ENCODE results near the gene QPCT.

Gene QPCT

DNA sequence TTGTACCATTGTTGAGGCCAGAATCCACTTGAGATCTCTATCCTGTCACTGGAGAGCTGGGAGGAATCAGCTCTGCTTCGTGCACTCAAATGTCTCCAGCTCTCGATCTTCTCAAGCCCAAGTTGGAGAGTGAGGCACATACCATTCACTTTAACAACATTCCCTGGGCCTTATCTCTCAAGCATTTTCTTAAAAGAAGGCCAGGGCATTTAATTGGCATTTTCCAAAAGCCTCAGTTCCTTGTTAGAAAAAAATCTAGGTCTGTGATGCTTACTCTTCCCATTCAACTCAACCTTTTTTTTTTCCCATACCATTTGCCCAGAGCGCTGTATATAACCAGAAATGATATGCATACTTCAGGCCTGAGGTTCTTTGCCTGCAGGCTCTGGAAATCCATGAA lies 10.1 kb downstream of the QPCT start:
- in situ Hi-C loops (cut with MboI; ENCODE audit: low pct_unique_long_range_greater_than_20kb, low sequenced_read_pairs): no loop called here
- no peak for DNase-seq

DNA sequence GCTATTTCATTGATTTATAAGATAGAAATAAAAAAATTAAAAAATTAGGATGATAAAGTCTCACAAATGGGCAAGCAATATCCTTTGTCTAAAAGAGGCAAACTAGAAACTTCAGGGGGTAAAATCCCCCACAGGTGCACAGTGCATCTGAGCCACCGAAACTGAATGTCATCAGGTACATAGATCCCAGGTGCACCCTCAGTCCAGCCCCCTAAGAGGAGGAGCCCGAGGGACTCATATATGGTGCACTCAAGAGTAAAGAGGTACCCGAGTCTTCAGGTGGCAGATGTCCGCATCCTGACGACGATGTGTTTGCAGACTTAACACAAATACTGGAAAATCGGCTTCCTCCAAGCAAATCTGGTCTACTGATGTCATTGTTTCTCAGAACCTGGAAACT lies 11.3 kb downstream of the QPCT start:
- in situ Hi-C loops (cut with MboI; ENCODE audit: low pct_unique_long_range_greater_than_20kb, low sequenced_read_pairs): no loop called here
- no peak for DNase-seq

DNA sequence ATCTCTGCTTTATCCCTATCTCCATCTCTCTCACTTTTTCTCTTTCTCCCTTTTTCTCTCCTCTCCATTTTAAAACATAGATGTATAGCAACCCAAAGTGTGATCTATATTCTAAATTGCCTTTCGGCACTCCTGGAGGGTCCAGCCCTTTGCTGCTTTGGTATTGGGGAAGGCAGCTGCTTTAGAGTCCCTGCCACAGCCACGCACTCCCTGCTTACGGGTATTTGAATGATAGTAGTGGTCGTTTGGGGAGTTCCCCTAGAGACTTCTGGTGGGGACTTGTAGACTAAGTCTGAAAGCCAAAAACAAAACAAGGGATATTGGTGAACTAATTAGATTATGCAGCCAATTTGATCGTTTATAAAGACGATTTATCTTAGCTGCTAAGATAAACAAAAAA lies 11.9 kb downstream of the QPCT start:
- in situ Hi-C loops (cut with MboI; ENCODE audit: low pct_unique_long_range_greater_than_20kb, low sequenced_read_pairs): no loop called here
- DNase-seq: no peak

DNA sequence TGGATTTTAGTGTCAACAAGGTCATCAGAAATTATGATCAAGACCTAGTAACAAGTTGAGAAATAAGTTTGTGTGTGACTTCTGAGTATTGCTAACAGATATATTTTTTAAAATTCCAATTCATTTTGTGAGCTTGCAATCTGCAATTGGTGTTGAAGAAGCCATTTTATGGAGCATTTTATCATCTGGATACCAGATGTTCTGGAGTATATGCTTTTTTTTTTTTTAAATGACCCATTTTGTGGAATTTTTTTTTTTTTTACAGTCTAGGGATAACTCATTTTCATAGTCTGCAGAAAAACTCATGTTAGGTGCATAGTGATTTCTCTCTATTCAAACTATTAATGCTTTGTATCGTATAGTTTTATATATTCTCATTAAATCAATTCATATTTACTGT lies 12.6 kb downstream of the QPCT start:
- no peak for DNase-seq
- in situ Hi-C loops (cut with MboI; ENCODE audit: low pct_unique_long_range_greater_than_20kb, low sequenced_read_pairs): no loop called here

DNA sequence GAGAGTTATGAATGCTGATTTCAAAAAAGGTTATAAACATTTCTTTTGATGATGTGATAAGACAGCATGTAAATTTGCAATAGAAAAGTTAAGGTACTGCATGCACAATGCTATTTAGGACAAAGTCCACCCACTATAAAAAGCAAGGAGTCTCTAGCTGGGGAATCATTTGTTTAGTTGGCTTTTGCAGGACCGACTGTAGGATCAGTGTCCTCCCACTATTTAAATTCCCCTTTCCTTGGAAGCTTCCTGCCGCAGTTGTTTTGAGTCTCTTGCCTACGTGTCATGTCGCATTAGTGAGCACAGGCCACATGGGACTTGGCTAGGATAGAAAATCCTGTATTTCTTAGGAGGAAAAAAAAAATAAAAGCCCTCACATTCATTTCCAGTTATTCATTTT lies 13.1 kb downstream of the QPCT start:
- in situ Hi-C loops (cut with MboI; ENCODE audit: low pct_unique_long_range_greater_than_20kb, low sequenced_read_pairs): no loop called here

DNA sequence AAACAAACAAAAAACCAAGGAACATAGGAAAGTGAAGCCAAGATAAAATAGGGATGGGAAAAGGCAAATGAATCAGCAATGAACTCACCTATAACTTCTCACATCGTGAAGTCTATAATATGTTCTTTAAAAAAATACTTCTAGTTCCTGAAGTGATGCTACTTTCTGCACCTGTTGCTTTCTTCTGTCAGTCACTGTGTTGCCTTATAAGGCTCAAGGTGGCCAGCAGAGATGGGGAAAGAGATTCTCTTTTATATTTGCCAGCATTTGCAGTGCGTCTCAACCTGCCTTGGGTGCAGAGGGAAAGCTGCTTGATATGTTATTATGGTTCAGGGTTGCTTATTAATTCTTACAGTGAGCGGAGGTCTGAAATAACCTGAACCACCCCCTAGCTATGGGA lies 14.0 kb downstream of the QPCT start:
- no peak for DNase-seq
- in situ Hi-C loops (cut with MboI; ENCODE audit: low pct_unique_long_range_greater_than_20kb, low sequenced_read_pairs): no loop called here

More for the DNA sequence above, 13.1 kb downstream of the QPCT start:
- no peak for DNase-seq

DNA sequence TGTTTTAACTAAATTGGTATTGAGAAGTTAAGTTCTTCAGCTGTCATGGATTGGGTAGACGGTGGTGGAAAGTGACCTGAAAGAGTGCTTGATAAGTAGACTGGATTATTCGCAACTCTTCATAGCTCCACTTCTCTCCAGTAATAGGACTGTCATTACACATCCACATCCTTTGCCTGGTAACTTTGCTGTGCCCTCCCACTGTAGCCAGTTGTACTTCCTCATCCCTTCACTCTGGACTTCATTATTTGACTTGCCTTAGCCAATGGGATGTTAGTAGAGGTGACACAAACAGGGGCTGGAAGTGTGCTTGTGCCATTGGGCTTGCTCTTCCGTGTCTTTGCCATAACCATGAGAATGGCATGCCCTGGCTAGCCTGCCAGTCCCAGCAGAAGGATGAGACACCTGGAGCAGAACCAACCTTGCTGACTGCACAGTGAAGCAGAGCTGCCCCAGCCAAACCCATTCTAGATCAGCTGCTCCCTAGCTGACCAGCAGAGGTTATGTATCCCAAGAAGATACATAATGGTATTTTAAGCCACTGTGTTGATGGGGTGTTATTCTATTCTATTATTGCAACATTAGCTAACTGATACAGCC lies 16.9 kb downstream of the QPCT start:
- in situ Hi-C loops (cut with MboI; ENCODE audit: low pct_unique_long_range_greater_than_20kb, low sequenced_read_pairs): no loop called here
- no peak for DNase-seq

DNA sequence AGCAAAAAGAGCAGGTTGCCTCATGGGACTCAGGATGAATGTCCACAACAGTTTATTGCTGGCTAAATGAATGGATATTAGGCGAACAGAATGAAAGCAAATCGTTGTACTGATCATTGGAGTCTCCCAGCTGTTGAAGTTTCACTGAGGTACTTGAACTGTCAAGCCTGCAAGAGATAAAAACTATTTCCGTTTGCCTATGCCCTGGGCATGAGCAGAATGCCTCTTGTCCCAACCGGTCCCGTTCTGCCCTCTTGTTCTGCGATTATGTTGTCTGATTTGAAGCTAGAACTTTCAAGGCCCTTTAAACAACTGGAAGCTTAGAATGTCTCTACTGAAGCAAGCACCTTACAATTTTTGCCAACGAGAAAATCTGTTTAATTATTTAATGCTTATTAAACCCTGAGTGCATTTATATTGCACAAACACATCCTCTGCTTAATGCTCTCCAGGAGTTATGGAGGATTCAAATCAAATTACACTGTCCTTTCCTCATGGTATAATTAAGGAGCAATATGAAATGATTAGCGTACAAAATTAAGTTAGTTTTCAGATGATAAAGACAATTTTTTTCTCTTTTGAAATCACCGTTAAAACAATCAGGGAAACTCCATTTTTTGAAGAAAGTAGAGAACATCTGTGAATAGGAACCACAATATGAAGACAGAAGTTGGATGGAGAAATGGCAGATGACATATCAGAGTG lies 17.7 kb downstream of the QPCT start:
- DNase-seq: no peak
- in situ Hi-C loops (cut with MboI; ENCODE audit: low pct_unique_long_range_greater_than_20kb, low sequenced_read_pairs): no loop called here

DNA sequence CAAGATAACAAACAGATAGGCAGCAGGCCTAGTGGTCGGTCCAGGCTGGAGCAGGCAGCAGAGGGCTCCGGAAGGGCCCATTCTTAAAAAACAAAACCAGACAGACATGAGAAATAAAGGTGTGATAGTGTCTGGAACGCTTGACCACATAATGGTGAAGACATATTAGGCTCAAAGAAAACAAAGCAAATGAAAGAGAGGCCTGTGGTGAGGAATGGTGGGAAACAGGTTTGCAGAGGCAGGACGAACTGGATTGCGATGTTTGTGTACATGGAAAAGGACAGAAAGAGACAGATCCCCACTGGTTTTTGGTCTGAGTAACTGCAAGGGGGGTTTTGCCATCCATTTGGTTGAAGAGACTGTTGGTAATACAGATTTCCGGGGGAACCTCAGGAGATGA lies 19.9 kb downstream of the QPCT start:
- no peak for DNase-seq
- in situ Hi-C loops (cut with MboI; ENCODE audit: low pct_unique_long_range_greater_than_20kb, low sequenced_read_pairs): no loop called here

DNA sequence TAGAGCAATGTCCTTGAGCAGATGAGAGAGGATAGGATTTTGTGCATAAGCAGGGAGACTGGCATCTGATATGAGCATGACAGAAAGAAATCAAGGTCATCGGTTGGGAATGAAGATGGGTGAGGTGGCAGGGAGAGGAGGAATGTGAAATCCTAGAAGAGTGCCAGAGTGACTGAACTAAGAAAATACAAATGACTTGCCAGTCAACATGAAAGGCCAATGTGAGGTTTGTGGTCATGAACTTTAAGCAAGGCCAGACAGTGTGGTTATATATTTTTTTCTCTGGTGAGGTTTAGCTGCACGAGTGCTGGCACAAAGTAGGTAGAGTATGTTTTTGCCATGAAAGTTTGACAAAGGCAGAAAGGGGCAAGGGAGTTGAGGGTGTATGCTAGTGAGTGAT lies 21.2 kb downstream of the QPCT start:
- DNase-seq: no peak
- in situ Hi-C loops (cut with MboI; ENCODE audit: low pct_unique_long_range_greater_than_20kb, low sequenced_read_pairs): no loop called here

DNA sequence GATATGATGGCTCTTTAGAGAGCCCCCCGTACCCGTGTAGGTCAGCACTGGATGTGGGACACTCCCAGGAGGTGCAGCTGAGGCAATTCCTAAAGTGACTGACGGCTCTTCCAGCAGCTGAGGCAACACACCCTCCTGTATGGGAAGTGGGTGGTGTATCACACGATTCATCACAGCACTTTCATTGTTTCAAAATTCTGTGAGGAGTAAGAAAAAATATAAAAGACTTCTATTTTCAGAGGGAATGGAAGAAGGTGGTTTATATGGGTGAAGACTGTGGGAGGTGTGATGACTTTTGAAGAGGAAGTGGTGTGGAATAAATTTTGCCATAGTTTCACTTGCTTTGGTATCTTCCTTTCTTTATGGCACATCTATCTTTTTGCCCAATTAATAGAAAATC lies 22.3 kb downstream of the QPCT start:
- DNase-seq: no peak

DNA sequence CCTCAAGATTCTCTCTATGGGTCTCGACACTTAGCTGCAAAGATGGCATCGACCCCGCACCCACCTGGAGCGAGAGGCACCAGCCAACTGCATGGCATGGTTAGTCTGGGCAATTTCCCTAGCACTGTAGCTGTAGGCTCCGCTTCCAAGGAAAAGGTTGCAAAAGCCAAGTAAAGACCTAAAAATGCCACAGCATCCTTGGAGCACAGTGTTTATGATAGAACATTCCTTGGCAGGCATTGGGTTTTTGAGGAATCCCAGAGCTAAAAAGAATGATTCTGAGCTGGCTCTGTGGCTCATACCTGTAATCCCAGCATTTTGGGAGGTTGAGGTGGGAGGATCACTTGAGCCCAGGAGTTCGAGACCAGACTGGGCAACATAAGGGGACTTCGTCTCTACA lies 22.9 kb downstream of the QPCT start:
- DNase-seq: no peak
- in situ Hi-C loops (cut with MboI; ENCODE audit: low pct_unique_long_range_greater_than_20kb, low sequenced_read_pairs): no loop called here

More for the DNA sequence above, 22.3 kb downstream of the QPCT start:
- in situ Hi-C loops (cut with MboI; ENCODE audit: low pct_unique_long_range_greater_than_20kb, low sequenced_read_pairs): no loop called here

DNA sequence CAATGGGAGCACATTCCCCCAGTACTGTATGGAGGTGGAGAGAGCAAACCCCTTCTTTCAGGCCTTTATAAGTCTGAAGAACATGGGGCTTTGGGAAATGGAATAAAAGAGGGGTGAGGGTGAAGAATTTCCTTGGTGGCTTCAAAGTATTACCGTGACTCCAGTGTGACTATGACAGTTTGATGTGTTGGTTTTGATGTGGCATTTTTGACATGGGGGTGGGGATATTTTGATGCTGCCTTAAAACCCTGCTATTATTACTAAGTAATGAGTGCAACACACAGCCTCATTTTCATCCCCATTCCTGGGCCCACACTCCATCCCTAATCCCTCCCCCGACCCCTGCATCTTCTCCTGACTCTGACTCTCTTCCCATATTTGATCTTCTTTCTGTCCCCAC lies 23.6 kb downstream of the QPCT start:
- in situ Hi-C loops (cut with MboI; ENCODE audit: low pct_unique_long_range_greater_than_20kb, low sequenced_read_pairs): no loop called here
- no peak for DNase-seq

DNA sequence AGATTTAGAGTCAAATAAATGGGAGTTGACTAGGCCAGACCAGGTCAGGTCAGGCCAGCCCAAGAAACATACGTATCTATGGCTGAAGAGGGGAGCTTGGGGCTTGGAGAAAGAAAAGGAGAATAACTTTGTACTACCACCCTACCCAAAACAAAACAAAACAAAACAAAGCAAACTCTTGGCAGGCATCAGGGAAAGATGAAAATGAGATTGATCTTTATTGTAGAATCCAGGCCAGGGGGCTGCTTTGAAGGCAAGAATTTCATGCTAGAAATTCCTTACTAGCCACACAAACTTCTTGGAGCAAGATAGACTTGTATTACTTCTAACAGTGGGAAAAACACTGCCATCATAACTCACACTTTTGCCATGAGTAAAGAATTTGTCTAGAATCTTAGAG lies 26.2 kb downstream of the QPCT start:
- no peak for DNase-seq
- in situ Hi-C loops (cut with MboI; ENCODE audit: low pct_unique_long_range_greater_than_20kb, low sequenced_read_pairs): no loop called here

DNA sequence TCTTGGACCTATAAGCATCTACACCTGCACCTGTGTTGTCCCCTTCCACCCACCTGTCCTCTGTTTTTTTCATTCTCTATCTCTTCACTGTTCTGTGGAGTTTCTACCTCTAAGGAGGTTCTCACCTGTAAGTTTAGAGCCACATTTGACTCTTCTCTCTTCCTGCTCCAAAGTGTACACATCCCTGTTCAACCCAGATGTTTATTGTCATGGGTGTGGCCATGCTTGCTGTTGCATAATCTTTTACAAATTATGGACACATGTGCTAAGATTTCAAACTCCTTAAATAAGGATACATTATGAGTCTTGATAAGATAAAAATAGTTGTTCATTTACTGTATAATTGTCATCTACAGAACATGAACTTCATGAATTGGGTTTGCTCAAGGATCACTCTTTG lies 27.6 kb downstream of the QPCT start:
- in situ Hi-C loops (cut with MboI; ENCODE audit: low pct_unique_long_range_greater_than_20kb, low sequenced_read_pairs): no loop called here

DNA sequence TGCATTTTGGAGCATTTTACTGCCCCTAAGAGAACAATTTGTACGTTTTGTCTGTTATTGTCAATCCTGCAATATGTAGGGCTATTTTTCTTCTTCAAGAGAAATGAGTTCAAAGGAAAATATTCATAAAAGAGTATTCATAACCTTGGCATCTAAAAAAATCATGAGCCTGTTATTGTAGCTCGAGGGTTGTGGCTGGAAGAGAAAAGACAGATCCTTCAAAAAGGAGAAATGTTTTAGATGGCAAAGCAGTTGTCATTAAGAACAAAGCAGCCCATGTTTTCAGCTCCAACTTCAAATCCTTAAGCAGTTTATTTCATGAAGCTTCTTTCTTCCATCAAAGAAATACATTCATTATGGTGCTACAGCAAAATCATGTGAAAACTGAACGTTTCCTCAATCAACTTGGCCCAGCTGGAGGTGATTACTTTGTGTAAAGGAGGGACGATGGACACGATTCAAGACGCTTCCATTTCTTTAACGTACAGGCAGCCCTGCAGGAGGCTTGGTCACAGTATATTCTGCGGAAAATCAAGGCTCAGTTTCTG lies 31.4 kb downstream of the QPCT start:
- DNase-seq: no peak
- in situ Hi-C loops (cut with MboI; ENCODE audit: low pct_unique_long_range_greater_than_20kb, low sequenced_read_pairs): no loop called here

More for the DNA sequence above, 27.6 kb downstream of the QPCT start:
- no peak for DNase-seq

DNA sequence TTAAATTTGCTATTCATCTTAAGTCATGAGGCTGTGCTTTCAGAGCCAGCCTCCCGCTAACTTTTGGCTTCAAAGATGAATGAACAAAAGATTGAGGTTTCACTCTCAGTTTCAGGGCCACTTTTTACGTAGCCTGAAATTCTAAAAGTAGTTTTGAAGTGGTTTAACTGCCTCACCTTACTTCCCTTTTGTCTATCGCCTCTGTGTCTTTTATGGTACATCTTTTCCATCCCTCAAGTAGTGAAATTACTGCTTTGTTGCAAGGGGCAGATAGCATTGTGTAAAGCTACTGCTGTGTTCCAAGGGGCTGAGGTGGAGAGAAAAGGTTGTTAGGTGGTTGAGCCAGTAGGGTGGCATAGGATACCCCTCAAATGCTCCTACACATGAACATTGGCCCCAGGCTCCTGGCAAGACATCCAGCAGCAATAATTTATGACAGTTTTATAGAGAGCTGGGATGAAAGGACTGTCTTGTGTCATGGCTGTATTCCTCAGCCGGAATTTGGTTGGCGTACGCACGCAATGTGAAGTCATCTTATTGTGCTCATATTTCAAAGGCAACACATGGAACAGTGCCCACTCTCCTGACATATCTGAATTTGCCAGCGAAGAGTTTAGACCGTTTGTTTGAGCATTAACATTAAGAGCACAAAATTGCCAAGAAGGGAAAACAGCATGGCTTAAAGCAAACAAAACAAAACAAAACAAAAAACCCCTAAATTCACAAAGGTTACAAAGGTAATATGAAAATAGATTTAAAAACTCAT lies 32.2 kb downstream of the QPCT start:
- in situ Hi-C loops (cut with MboI; ENCODE audit: low pct_unique_long_range_greater_than_20kb, low sequenced_read_pairs): no loop called here
- DNase-seq: no peak

DNA sequence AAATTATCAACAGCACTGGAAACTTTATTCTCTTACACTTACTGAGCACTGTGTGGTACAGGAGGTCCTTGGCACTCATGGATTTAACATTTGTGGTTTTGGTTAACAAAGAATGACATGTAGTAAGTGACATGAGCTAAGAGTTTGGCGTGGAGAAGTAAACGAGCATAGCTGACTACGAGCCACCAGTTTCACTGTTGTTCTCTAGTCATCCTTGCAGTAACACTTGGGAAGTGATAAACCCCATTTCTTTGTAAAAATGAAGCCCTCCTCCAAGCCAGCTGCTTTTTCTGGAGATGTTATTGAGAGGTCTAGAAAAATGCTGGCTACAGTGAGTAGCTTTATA lies 32.7 kb downstream of the QPCT start:
- in situ Hi-C loops (cut with MboI; ENCODE audit: low pct_unique_long_range_greater_than_20kb, low sequenced_read_pairs): no loop called here
- DNase-seq: peak; percentile 19

DNA sequence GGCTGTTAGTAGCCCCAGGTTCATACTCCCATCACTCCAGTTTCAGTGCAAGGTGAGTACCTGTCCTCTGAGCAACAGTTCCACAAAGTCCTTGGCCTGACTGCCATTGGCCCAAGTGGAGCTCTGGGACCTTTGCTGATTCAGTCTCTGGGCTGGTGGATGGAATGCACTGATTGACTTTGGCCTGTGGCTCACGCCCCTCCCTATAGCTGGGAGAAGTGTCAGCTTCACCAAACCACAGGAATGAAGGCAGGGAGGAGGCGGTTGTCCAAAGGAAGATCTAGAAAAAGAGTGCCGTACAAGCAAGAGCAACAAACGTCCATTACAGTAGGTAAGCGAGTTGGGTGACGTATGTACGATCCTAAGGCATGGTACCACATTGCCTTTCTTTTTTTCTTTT lies 34.0 kb downstream of the QPCT start:
- in situ Hi-C loops (cut with MboI; ENCODE audit: low pct_unique_long_range_greater_than_20kb, low sequenced_read_pairs): no loop called here

DNA sequence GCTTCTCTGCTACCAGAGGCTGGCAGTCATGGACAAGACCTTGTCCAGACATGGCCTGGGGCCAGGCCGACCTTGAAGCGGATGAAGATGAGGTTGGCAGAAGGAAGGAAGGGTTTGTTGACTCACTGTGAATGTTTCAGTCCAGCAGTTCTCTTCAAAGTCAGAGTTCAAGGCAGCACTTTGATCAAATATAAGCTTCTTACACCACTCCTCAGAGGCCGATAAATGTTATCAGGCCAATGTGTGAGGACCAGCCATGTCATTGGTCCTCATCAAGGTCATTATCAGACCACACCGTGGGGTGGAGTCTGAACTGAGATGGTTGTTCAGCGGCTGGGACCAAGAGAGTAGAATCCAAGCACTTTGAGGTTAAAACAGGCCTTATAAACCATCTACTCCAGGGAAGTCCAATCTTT lies 35.5 kb downstream of the QPCT start:
- DNase-seq: no peak
- in situ Hi-C loops (cut with MboI; ENCODE audit: low pct_unique_long_range_greater_than_20kb, low sequenced_read_pairs): no loop called here

More for the DNA sequence above, 34.0 kb downstream of the QPCT start:
- DNase-seq: no peak
